Upper lobe of left lung (tissue), 4 donors: ENCODE results near the gene GPR162.
A peak's percentile ranks its signal among the peaks of the same experiment; 100 is the strongest.

Experiments
- CTCF ChIP-seq, 6 experiments: fragments of 450-650 bp in 4 of 6; fragments of 200-600 bp in 2 of 6; sonication (generic) in 2 of 6; IDR thresholded peaks; one replicate each; pipeline ENCODE4 v1.5.1; 2016 to 2019; ENCODE audit warnings: antibody characterized with exemption in 6 of 6
- POLR2AphosphoS5 ChIP-seq, 2 donors: sonication (generic); formaldehyde crosslinking; IDR thresholded peaks; one replicate each; pipeline ENCODE4 v1.5.1; 2017; ENCODE audit warnings: antibody characterized with exemption in 2 of 2

DNA sequence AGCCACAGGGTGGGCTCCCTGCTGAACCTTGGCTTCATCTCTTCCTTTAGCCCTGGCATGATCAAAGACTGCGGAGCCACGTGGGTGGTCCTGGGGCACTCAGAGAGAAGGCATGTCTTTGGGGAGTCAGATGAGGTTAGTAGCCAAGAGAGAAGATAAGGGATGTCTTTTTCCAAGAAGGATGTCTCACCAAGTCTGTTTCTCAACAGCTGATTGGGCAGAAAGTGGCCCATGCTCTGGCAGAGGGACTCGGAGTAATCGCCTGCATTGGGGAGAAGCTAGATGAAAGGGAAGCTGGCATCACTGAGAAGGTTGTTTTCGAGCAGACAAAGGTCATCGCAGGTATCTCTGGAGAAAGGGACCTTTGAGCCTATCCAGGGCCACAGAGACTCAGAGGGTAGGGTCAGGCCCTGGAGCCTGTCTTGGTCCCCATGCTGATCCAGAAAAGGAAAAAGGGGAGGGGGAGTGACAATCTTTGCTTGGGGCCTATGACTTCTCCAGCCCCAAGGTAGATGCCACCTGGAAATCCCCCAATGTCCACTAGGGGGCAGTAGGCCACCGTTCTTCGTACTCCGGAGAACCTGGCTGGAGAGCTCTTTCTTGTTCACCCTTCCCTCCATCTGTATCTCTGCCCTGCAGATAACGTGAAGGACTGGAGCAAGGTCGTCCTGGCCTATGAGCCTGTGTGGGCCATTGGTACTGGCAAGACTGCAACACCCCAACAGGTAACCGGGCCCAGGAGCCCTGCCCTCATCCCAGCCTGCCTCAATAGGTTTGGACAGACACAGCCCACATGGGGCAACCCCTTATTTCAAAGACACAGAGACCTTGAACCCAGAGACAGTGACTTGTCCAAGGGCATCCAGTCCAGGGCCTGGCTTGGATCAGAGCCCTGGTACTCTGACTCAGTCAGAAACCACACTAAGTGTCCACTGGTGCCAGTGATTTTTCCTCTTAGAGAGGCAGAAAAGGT, 47.7 kb downstream of the GPR162 start:
- TF ChIP-seq CTCF (IDR thresholded peaks at IDR 0.05) (peak; percentile 82 to 93 (median 88)), POLR2AphosphoS5 (IDR thresholded peaks at IDR 0.05) (no peak)
